Measurements from ENCODE around the gene NAV2.

Gene NAV2

GRCh38 chr11:19746086-19746485 is 33.4 kb downstream of the NAV2 start:
- Histone ChIP-seq H3K4me3 (ENCODE audit: low read depth in 1 of 2, low read length in 1 of 2) (no peak overlapping the region), H3K4me1 (ENCODE audit: control insufficient read depth in 1 of 2, insufficient read depth in 1 of 2, low read depth in 1 of 2, low read length in 1 of 2) (no peaks in the 10 kb centered on the region), H3K27me3 (peaks cover 8% of the 10 kb centered on the region), H3K27ac (no peak overlapping the region), H3K9me3 (no peaks in the 10 kb centered on the region), H3K36me3 (no peaks in the 10 kb centered on the region)
- TF ChIP-seq CTCF (IDR thresholded peaks at IDR 0.05), result no peak

DNA sequence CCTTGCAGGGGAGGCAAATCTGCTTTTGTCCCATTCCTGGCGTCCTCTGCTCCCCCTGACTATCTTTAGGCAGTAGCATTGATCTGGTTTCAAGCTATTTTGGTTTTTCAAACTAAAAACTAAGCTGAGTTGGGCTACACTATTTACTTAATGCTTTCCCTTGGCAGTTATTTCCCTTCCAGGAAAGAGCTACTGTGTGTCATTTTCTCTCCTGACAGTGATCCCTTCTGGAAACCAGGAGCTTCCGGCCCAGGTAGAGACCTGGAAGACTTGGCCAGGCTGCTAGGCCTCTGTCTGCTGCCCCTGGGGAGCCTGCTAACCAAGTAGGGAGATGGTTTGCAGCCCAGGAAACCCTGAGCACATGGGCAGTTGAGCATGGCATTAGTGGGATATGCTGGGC is 35.0 kb downstream of the NAV2 start:
- TF ChIP-seq CTCF (IDR thresholded peaks at IDR 0.05), result no peak
- H3K27ac ChIP-seq, result no peak overlapping the region
- H3K36me3 ChIP-seq, result no peaks in the 10 kb centered on the region
- H3K4me1 ChIP-seq (ENCODE audit: control insufficient read depth in 1 of 2, insufficient read depth in 1 of 2, low read depth in 1 of 2, low read length in 1 of 2), result no peaks in the 10 kb centered on the region
- no peak overlapping the region for H3K4me3 ChIP-seq (ENCODE audit: low read depth in 1 of 2, low read length in 1 of 2)
- H3K27me3 ChIP-seq, result peaks cover 8% of the 10 kb centered on the region
- H3K9me3 ChIP-seq, result no peaks in the 10 kb centered on the region

DNA sequence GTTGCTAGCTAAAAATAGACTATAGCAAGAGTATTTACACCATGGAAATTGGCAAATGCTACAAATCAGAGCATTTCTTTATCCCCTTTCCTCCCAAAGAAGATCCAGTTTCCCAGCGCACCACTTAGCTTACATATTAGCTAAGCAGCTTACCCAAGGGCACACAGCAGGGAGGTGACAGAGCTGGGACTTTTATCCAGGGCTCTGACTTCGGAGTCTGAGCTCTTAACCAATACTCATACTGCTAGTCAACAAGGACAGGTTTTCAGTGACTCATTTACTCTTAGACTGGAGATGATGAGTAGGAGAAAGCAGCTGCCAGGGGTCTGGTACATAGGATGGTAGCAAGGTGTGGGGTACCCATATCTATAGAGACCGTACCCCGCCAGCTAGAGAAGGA is 38.4 kb downstream of the NAV2 start:
- Histone ChIP-seq H3K4me3 (ENCODE audit: low read depth in 1 of 2, low read length in 1 of 2) (no peak overlapping the region), H3K27ac (no peak overlapping the region), H3K4me1 (ENCODE audit: control insufficient read depth in 1 of 2, insufficient read depth in 1 of 2, low read depth in 1 of 2, low read length in 1 of 2) (no peaks in the 10 kb centered on the region), H3K36me3 (no peaks in the 10 kb centered on the region), H3K27me3 (peaks cover 14% of the 10 kb centered on the region), H3K9me3 (no peaks in the 10 kb centered on the region)
- no peak for TF ChIP-seq CTCF (IDR thresholded peaks at IDR 0.05)

DNA sequence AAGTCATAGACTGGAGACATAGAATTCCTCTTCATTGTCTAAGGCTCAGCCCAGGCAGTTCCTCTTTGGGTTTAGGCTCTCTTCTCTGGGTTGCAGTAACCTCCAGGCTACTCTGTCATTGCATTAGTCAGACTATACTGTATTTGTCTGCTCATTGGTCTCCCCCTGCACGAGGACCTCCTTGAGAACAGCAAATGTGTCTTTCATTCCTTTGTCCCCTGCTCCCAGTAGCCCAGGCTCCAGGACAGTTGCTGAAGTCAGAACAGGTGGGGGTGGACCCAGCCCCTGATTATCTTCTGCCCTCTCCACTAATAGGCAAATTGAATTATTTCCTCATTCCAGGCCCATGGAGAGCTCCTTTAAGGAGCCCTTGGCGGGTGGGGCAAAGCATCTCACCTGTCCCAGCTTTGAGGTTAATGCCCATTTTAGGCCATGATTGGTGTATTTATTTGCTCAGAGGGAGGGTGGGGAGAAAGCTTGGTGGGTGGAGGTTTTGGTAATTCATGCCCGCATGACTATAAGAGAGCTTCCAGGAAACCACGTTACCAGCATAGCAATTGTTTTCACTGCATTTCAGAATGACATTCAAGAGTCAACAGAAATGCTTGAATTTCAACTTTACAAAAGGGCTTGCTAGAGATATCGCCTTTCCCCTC is 40.9 kb downstream of the NAV2 start:
- no peak overlapping the region for H3K4me3 ChIP-seq (ENCODE audit: low read depth in 1 of 2, low read length in 1 of 2)
- H3K4me1 ChIP-seq (ENCODE audit: control insufficient read depth in 1 of 2, insufficient read depth in 1 of 2, low read depth in 1 of 2, low read length in 1 of 2), result no peaks in the 10 kb centered on the region
- no peak overlapping the region for H3K27ac ChIP-seq
- no peak for TF ChIP-seq CTCF (IDR thresholded peaks at IDR 0.05)
- H3K27me3 ChIP-seq, result peaks cover 18% of the 10 kb centered on the region
- no peaks in the 10 kb centered on the region for H3K36me3 ChIP-seq
- H3K9me3 ChIP-seq, result no peaks in the 10 kb centered on the region

- H3K27ac ChIP-seq, result no peak overlapping the region
- no peaks in the 10 kb centered on the region for H3K4me1 ChIP-seq (ENCODE audit: control insufficient read depth in 1 of 2, insufficient read depth in 1 of 2, low read depth in 1 of 2, low read length in 1 of 2)
- H3K36me3 ChIP-seq, result no peaks in the 10 kb centered on the region
- no peak overlapping the region for H3K4me3 ChIP-seq (ENCODE audit: low read depth in 1 of 2, low read length in 1 of 2)
- no peak for TF ChIP-seq CTCF (IDR thresholded peaks at IDR 0.05)
- peaks cover 10% of the 10 kb centered on the region for H3K27me3 ChIP-seq
- no peaks in the 10 kb centered on the region for H3K9me3 ChIP-seq
Observed at GRCh38 chr11:19756675-19757475, 44.2 kb downstream of the NAV2 start.

Measured in neutrophil (primary cell).